GM21737 (cell line): ENCODE measurements around the gene ADM2.
"Not testable (repeated sequence)": the region's sequence is repeated elsewhere in the genome, so short reads cannot be mapped to it uniquely, and the experiment has no call there.

Experiments
- ATAC-seq: cut with Tn5 transposase; IDR thresholded peaks from one replicate; pipeline ENCODE4 v1.9.1; 2021; ENCODE audit warnings: mild to moderate bottlenecking, moderate library complexity; ENCODE audit not compliant: unreplicated experiment

ADM2 gene

GRCh38 chr22:50533856-50534711, 52.7 kb downstream of the ADM2 start:
- not testable (repeated sequence) for ATAC-seq

DNA sequence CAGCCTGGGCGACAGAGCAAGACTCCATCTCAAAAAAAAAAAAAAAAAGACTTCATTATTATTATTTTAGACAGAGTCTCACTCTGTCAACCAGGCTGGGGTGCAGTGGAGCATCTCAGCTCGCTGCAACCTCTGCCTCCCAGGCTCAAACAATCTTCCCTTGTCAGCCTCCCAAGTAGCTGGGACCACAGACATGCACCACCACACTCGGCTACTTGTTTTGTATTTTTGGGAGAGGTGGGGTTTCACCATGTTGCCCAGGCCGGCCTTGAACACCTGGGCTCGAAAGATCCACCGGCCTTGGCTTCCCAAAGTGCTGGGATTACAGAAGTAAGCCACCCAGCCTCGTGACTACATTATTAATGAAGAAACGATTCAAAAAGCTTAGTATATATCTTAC, 53.8 kb downstream of the ADM2 start:
- ATAC-seq: no peak
